IMR-90 (cell line): ENCODE data around the gene SLAMF8.

Experiments used
- BHLHE40 ChIP-seq: fragments of 150-350 bp; IDR thresholded peaks from 2 replicates; pipeline ENCODE4 v1.6.1; 2016; ENCODE audit warnings: mild to moderate bottlenecking, low read depth, low read length
- CHD1 ChIP-seq: IDR thresholded peaks from 2 replicates; pipeline ENCODE4 v1.6.1; 2012; ENCODE audit warnings: low read depth, low read length, improper control_type of control experiment
- CTCF ChIP-seq: conservative IDR thresholded peaks from 2 replicates; pipeline ENCODE4 v1.5.1; 2012; ENCODE audit warnings: mild to moderate bottlenecking, low read depth, low read length, improper control_type of control experiment
- FOS ChIP-seq: fragments of 150-350 bp; IDR thresholded peaks from 2 replicates; pipeline ENCODE4 v1.6.1; 2016; ENCODE audit warnings: low read depth, low read length
- MAFK ChIP-seq: IDR thresholded peaks from 2 replicates; pipeline ENCODE4 v1.6.1; 2012; ENCODE audit warnings: low read depth, low read length, improper control_type of control experiment
- MXI1 ChIP-seq: IDR thresholded peaks from 2 replicates; pipeline ENCODE4 v1.6.1; 2012; ENCODE audit warnings: low read depth, mild to moderate bottlenecking, low read length, moderate library complexity, borderline replicate concordance
- POLR2A ChIP-seq: IDR thresholded peaks from 2 replicates; pipeline ENCODE4 v1.6.1; 2012; ENCODE audit warnings: mild to moderate bottlenecking, low read depth, low read length
- RAD21 ChIP-seq: IDR thresholded peaks from 2 replicates; pipeline ENCODE4 v1.6.1; 2012; ENCODE audit warnings: low read length, improper control_type of control experiment
- RFX5 ChIP-seq: IDR thresholded peaks from 2 replicates; pipeline ENCODE4 v1.8.0; 2012; ENCODE audit warnings: low read depth, mild to moderate bottlenecking, low read length, moderate library complexity
- SMC3 ChIP-seq: fragments of 150-350 bp; IDR thresholded peaks from 2 replicates; pipeline ENCODE4 v1.6.1; 2016; ENCODE audit warnings: low read depth, mild to moderate bottlenecking, antibody characterized with exemption, low read length, moderate library complexity
- USF2 ChIP-seq: fragments of 150-350 bp; IDR thresholded peaks from 2 replicates; pipeline ENCODE4 v1.6.1; 2017; ENCODE audit warnings: mild to moderate bottlenecking, antibody characterized with exemption, low read length, low read depth

- TF ChIP-seq CTCF = no peak
- no peak for TF ChIP-seq USF2
- TF ChIP-seq MXI1 = no peak
- TF ChIP-seq RAD21 = no peak
- no peak for TF ChIP-seq BHLHE40
- TF ChIP-seq MAFK = no peak
- no peak for TF ChIP-seq FOS
- TF ChIP-seq POLR2A = no peak
- TF ChIP-seq RFX5 = no peak
- TF ChIP-seq SMC3 = no peak
- no peak for TF ChIP-seq CHD1
Measured at GRCh38 chr1:159795534-159795933, 31.1 kb upstream of the SLAMF8 start.
